Stimulated activated CD4-positive, alpha-beta T cell treated with anti-CD3 and anti-CD28 coated beads, Interleukin-4, amount 100 ng/mL, for 4 hours (primary cell): ENCODE data around the gene SLC22A17.

Source experiments
- DNase-seq, 2 experiments: peaks; one replicate each; pipeline ENCODE4 v3.0.0-alpha.2; 2020

The SLC22A17 gene

GRCh38 chr14:23361320-23361719 is 8.6 kb upstream of the SLC22A17 start:
- DNase-seq, result no peak

GRCh38 chr14:23360496-23360895 is 7.8 kb upstream of the SLC22A17 start:
- DNase-seq, result no peak

- DNase-seq, result no peak
Observed at GRCh38 chr14:23359722-23360447, 7.2 kb upstream of the SLC22A17 start.

- DNase-seq, result no peak
Observed at GRCh38 chr14:23359167-23359626, 6.5 kb upstream of the SLC22A17 start.

- DNase-seq, result no peak
Observed at GRCh38 chr14:23358553-23359166, 6.0 kb upstream of the SLC22A17 start.

GRCh38 chr14:23358042-23358441 is 5.4 kb upstream of the SLC22A17 start:
- DNase-seq, result no peak

- DNase-seq, result no peak
Observed at GRCh38 chr14:23357261-23357660, 4.6 kb upstream of the SLC22A17 start.

GRCh38 chr14:23356662-23357061 is 4.0 kb upstream of the SLC22A17 start:
- no peak for DNase-seq

GRCh38 chr14:23355871-23356435 is 3.3 kb upstream of the SLC22A17 start:
- DNase-seq, result no peak

- DNase-seq, result no peak
Observed at GRCh38 chr14:23354990-23355389, 2.3 kb upstream of the SLC22A17 start.

- DNase-seq, result no peak
Observed at GRCh38 chr14:23353433-23353780, 720 bp upstream of the SLC22A17 start.

- no peak for DNase-seq
Observed at GRCh38 chr14:23351681-23352505, 794 bp downstream of the SLC22A17 start.

GRCh38 chr14:23349156-23349845 is 3.4 kb downstream of the SLC22A17 start:
- DNase-seq, result no peak

- DNase-seq, result no peak
Observed at GRCh38 chr14:23348297-23348655, 4.4 kb downstream of the SLC22A17 start.

- no peak for DNase-seq
Observed at GRCh38 chr14:23347406-23348296, 5.0 kb downstream of the SLC22A17 start.

GRCh38 chr14:23346693-23347405 is 5.8 kb downstream of the SLC22A17 start:
- DNase-seq, result no peak

GRCh38 chr14:23345987-23346692 is 6.5 kb downstream of the SLC22A17 start:
- DNase-seq, result no peak

GRCh38 chr14:23344481-23344880 is 8.2 kb downstream of the SLC22A17 start:
- no peak for DNase-seq

- DNase-seq, result no peak
Observed at GRCh38 chr14:23339506-23340268, 13.0 kb downstream of the SLC22A17 start.

GRCh38 chr14:23335623-23336022 is 17.1 kb downstream of the SLC22A17 start:
- no peak for DNase-seq
